Ectodermal cell (in vitro differentiated cells): ENCODE measurements around the gene RNASE1.
"Not testable (repeated sequence)": the region's sequence is repeated elsewhere in the genome, so short reads cannot be mapped to it uniquely, and the experiment has no call there.

Experiments used
- H3K27ac ChIP-seq: 2 replicates; pipeline ENCODE4 v1.7.0; 2013; ENCODE audit warnings: mild to moderate bottlenecking, low read depth, low read length; ENCODE audit not compliant: insufficient read depth, poor library complexity, severe bottlenecking
- H3K27me3 ChIP-seq: 2 replicates; pipeline ENCODE4 v1.7.0; 2013; ENCODE audit warnings: mild to moderate bottlenecking, low read length; ENCODE audit not compliant: insufficient read depth, control insufficient read depth, poor library complexity, severe bottlenecking
- H3K36me3 ChIP-seq: one replicate; pipeline ENCODE4 v1.7.0; 2013; ENCODE audit warnings: low read length; ENCODE audit not compliant: control insufficient read depth, insufficient read depth
- H3K4me1 ChIP-seq: one replicate; pipeline ENCODE4 v1.7.0; 2013; ENCODE audit warnings: low read length; ENCODE audit not compliant: control insufficient read depth, insufficient read depth
- H3K4me3 ChIP-seq: 2 replicates; pipeline ENCODE4 v1.7.0; 2013; ENCODE audit warnings: low read depth, low read length, control low read depth; ENCODE audit not compliant: insufficient read depth
- H3K9me3 ChIP-seq: 2 replicates; pipeline ENCODE4 v1.7.0; 2013; ENCODE audit warnings: mild to moderate bottlenecking, low read length, moderate library complexity; ENCODE audit not compliant: control insufficient read depth
- WGBS, 2 experiments: methylation state at CpG; one replicate each; pipeline ENCODE4 v1.1.7; 2013; ENCODE audit warnings: missing lambda C conversion rate in 2 of 2; 5-methylcytosine and 5-hydroxymethylcytosine counted together

The RNASE1 gene

GRCh38 chr14:20775901-20776300 is 26.7 kb downstream of the RNASE1 start:
- no peak overlapping the region for H3K27ac ChIP-seq
- H3K36me3 ChIP-seq: no peaks in the 10 kb centered on the region
- WGBS, 2 experiments: 88 to 100% methylated on average over 1 of the region's 1 CpG
- H3K4me1 ChIP-seq: no peaks in the 10 kb centered on the region
- H3K27me3 ChIP-seq: no peaks in the 10 kb centered on the region
- no peak overlapping the region for H3K4me3 ChIP-seq
- no peaks in the 10 kb centered on the region for H3K9me3 ChIP-seq

GRCh38 chr14:20775043-20775442 is 27.6 kb downstream of the RNASE1 start:
- Histone ChIP-seq H3K4me1 (no peaks in the 10 kb centered on the region), H3K4me3 (no peak overlapping the region), H3K9me3 (no peaks in the 10 kb centered on the region), H3K27me3 (no peaks in the 10 kb centered on the region), H3K36me3 (no peaks in the 10 kb centered on the region), H3K27ac (no peak overlapping the region)
- WGBS, 2 experiments: 21 to 24% methylated on average over 5 to 6 of the region's 6 CpGs

- 74 to 85% methylated on average over 4 to 5 of the region's 5 CpGs for WGBS, 2 experiments
- H3K9me3 ChIP-seq: no peaks in the 10 kb centered on the region
- no peaks in the 10 kb centered on the region for H3K4me1 ChIP-seq
- no peak overlapping the region for H3K27ac ChIP-seq
- no peaks in the 10 kb centered on the region for H3K27me3 ChIP-seq
- H3K4me3 ChIP-seq: no peak overlapping the region
- H3K36me3 ChIP-seq: no peaks in the 10 kb centered on the region
Measured at GRCh38 chr14:20774258-20774824, 28.3 kb downstream of the RNASE1 start.

DNA sequence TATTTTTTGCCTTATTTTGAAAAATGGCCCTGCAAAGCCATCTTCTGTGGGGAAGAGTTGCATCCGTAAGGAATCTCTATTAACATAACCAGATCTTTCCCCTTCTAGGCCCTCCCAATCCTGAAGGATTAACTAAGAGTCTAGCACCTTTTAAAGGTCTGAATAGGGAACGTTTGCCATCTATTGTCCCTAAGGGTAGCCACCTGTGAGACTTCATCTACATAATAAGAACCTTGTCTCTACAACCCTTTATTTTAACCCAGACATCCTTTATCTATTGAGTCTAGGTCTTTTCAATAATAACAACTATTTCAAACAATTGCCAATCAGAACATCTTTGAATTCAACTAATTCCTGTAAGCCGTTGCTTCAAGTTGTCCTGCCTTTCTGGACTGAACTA is 30.0 kb downstream of the RNASE1 start:
- Histone ChIP-seq H3K9me3 (no peaks in the 10 kb centered on the region), H3K36me3 (no peaks in the 10 kb centered on the region), H3K4me3 (no peak overlapping the region), H3K27ac (no peak overlapping the region), H3K27me3 (no peaks in the 10 kb centered on the region), H3K4me1 (no peaks in the 10 kb centered on the region)
- 55 to 58% methylated on average over 3 of the region's 3 CpGs for WGBS, 2 experiments

GRCh38 chr14:20769421-20769820 is 33.2 kb downstream of the RNASE1 start:
- Histone ChIP-seq H3K4me1 (no peaks in the 10 kb centered on the region), H3K27me3 (no peaks in the 10 kb centered on the region), H3K27ac (no peak overlapping the region), H3K36me3 (no peaks in the 10 kb centered on the region), H3K4me3 (no peak overlapping the region), H3K9me3 (no peaks in the 10 kb centered on the region)
- 94 to 96% methylated on average over 3 of the region's 3 CpGs for WGBS, 2 experiments

GRCh38 chr14:20768593-20768892 is 34.1 kb downstream of the RNASE1 start:
- Histone ChIP-seq H3K4me3 (no peak overlapping the region), H3K4me1 (no peaks in the 10 kb centered on the region), H3K9me3 (no peaks in the 10 kb centered on the region), H3K27me3 (no peaks in the 10 kb centered on the region), H3K27ac (no peak overlapping the region), H3K36me3 (no peaks in the 10 kb centered on the region)
- WGBS, 2 experiments: 96 to 97% methylated on average over 3 of the region's 3 CpGs

DNA sequence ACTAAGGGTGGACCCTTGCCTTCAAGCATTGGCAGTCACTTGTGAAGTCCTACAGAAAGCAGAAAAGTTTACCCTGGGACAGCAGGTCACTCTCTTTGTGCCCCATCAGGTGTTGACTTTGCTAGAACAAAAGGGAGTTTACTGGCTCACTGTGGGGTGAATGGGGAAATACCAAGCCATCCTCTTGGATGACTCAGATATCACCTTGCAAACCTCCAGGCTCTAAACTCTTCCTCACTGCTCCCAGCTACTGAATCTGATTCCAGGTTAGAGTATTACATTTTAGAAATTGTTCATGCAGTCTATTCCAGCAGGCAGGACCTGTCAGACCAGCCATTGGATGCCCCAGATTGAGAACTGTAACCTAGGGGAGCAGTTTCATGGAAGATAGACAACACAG is 41.7 kb downstream of the RNASE1 start:
- Histone ChIP-seq H3K27ac (no peak overlapping the region), H3K9me3 (no peaks in the 10 kb centered on the region), H3K4me1 (no peaks in the 10 kb centered on the region), H3K36me3 (no peaks in the 10 kb centered on the region), H3K27me3 (no peaks in the 10 kb centered on the region), H3K4me3 (no peak overlapping the region)

DNA sequence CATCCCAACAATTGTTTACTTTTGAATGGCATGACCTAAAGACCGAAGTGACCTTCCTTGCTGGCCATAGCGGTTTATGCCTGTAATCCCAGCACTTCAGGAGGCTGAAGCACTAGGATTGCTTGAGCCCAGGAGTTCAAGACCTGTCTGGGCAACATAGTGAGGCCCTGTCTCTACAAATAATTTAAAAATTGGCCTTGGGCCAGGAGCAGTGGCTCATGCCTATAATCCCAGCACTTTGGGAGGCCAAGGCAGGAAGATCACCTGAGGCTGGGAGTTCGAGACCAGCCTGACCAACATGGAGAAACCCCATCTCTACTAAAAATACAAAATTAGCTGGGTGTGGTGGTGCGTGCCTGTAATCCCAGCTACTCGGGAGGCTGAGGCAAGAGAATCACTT is 43.2 kb downstream of the RNASE1 start:
- H3K27me3 ChIP-seq, H3K4me1 ChIP-seq, H3K9me3 ChIP-seq, H3K27ac ChIP-seq, H3K36me3 ChIP-seq, H3K4me3 ChIP-seq: not testable (repeated sequence)
- 78 to 95% methylated on average over 5 of the region's 5 CpGs for WGBS, 2 experiments

GRCh38 chr14:20757965-20758364 is 44.7 kb downstream of the RNASE1 start:
- WGBS, 2 experiments: 67 to 69% methylated on average over 4 of the region's 4 CpGs
- H3K27ac ChIP-seq: no peak overlapping the region

DNA sequence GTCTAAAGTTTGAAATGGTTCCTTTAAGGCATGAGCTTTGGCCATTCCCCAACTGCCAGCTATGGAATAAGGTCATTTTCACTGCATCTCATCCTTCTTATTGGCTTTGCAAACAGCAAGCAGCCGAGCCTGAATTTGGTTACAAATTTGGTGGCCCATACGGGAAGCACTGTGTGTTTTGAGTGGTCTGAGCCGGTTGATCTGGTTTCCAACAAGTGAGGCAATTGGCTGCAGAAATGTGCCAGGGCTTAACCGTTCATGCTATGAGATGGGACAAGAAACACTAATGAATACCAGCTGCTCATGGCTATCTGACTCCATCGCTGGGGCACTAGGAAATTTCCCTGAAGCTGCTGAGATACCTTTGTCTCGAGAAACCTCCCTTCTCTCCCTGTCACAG is 47.6 kb downstream of the RNASE1 start:
- H3K27me3 ChIP-seq: no peaks in the 10 kb centered on the region
- WGBS, 2 experiments: 85 to 88% methylated on average over 6 of the region's 6 CpGs
- no peaks in the 10 kb centered on the region for H3K4me1 ChIP-seq
- no peaks in the 10 kb centered on the region for H3K9me3 ChIP-seq
- no peak overlapping the region for H3K27ac ChIP-seq
- no peaks in the 10 kb centered on the region for H3K36me3 ChIP-seq
- H3K4me3 ChIP-seq: no peak overlapping the region

More at GRCh38 chr14:20757965-20758364, 44.7 kb downstream of the RNASE1 start:
- no peaks in the 10 kb centered on the region for H3K36me3 ChIP-seq
- H3K4me3 ChIP-seq: no peak overlapping the region
- H3K27me3 ChIP-seq: no peaks in the 10 kb centered on the region
- no peaks in the 10 kb centered on the region for H3K9me3 ChIP-seq
- H3K4me1 ChIP-seq: no peaks in the 10 kb centered on the region

DNA sequence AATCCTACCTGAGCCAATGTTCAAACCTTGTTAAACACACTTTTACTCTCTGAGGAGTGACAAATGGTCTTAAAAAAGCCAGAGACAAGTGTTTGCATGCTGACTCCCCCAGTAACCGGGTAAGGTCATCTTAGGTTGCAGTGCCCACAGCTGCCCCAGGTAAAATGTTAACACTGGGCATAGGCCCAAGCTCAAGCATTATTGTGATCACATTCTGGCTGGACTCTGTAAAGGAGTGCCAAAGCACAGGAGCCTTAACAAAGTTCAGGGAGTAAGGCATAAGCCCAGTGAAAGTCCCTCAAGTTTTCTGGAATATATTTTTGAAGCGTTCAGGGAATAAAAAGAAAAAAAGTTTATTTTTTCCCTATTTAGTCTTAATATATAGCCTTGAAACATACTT is 48.3 kb downstream of the RNASE1 start:
- Histone ChIP-seq H3K9me3 (no peaks in the 10 kb centered on the region), H3K4me3 (no peak overlapping the region), H3K27me3 (no peaks in the 10 kb centered on the region), H3K4me1 (no peaks in the 10 kb centered on the region), H3K36me3 (no peaks in the 10 kb centered on the region), H3K27ac (no peak overlapping the region)
- WGBS, 2 experiments: 93 to 98% methylated on average over 1 to 2 of the region's 2 CpGs
